Tibial nerve (tissue), 4 donors: ENCODE results near the gene PDZD4. TPM values are rescaled to one million over a fixed set of nuclear protein-coding genes. Genes with fewer than 3 reads are reported as not detected.

Experiments
- DNase-seq, 2 donors: peaks; one replicate each; pipeline ENCODE4 v3.0.0-alpha.2; 2019; ENCODE audit warnings: low spot score in 2 of 2
- H3K27ac ChIP-seq, 4 donors: fragments of 200-600 bp; sonication (generic) in 3 of 4; one replicate each; pipeline ENCODE4 v1.5.1; 2017 to 2019; ENCODE audit warnings: mild to moderate bottlenecking in 1 of 4
- H3K27me3 ChIP-seq, 2 donors: fragments of 200-600 bp; sonication (generic) in 1 of 2; one replicate each; pipeline versions ENCODE4 v1.5.1 to v1.6.0; 2017 to 2019
- H3K36me3 ChIP-seq, 3 donors: fragments of 200-600 bp; sonication (generic); one replicate each; pipeline ENCODE4 v1.5.1; 2018 to 2019
- H3K4me1 ChIP-seq, 4 donors: fragments of 200-600 bp; sonication (generic) in 3 of 4; one replicate each; pipeline ENCODE4 v1.5.1; 2017 to 2019
- H3K4me3 ChIP-seq, 4 donors: fragments of 200-600 bp; sonication (generic) in 3 of 4; one replicate each; pipeline ENCODE4 v1.5.1; 2017 to 2019; ENCODE audit warnings: mild to moderate bottlenecking in 1 of 4, moderate library complexity in 1 of 4
- H3K9me3 ChIP-seq, 4 donors: fragments of 200-600 bp; sonication (generic) in 3 of 4; one replicate each; pipeline ENCODE4 v1.5.1; 2017 to 2019
- CTCF ChIP-seq, 5 experiments: fragments of 200-600 bp in 3 of 5; fragments of 450-650 bp in 2 of 5; sonication (generic) in 3 of 5; IDR thresholded peaks; one replicate each; pipeline ENCODE4 v1.5.1; 2016 to 2019; ENCODE audit warnings: antibody characterized with exemption in 5 of 5, mild to moderate bottlenecking in 3 of 5, moderate library complexity in 2 of 5
- EP300 ChIP-seq, 2 donors: sonication (generic); formaldehyde crosslinking; IDR thresholded peaks; one replicate each; pipeline ENCODE4 v1.6.1; 2017; ENCODE audit warnings: antibody characterized with exemption in 2 of 2, mild to moderate bottlenecking in 1 of 2
- POLR2A ChIP-seq, 2 donors: fragments of 450-650 bp; IDR thresholded peaks; one replicate each; pipeline ENCODE4 v1.6.1; 2017; ENCODE audit warnings: antibody characterized with exemption in 2 of 2, mild to moderate bottlenecking in 2 of 2, moderate library complexity in 2 of 2
- WGBS, 2 donors: methylation state at CpG; one replicate each; pipeline ENCODE4 v1.1.5; 2018; 5-methylcytosine and 5-hydroxymethylcytosine counted together
- total RNA-seq, 4 donors: library from RNA; depleted of rRNA; stranded (reverse); fragments of >200 nt; gene quantifications; one replicate each; pipeline ENCODE4 v1.1.0, GENCODE V29; 2016

Gene PDZD4
- total RNA-seq, 4 donors from 2014 or later = 19.9 to 24.6 (median 21.2) TPM

GRCh38 chrX:153803211-153804099 is 26.9 kb downstream of the PDZD4 start:
- no peak for TF ChIP-seq POLR2A (IDR thresholded peaks at IDR 0.05)
- no peak for TF ChIP-seq EP300 (IDR thresholded peaks at IDR 0.05)
- no peak for TF ChIP-seq CTCF (IDR thresholded peaks at IDR 0.05)
- Histone ChIP-seq H3K36me3 (peaks cover 0 to 18% (median 0%) of the 10 kb centered on the region in 3 donors), H3K4me1 (no peaks in the 10 kb centered on the region), H3K27me3 (no peaks in the 10 kb centered on the region), H3K27ac (no peak overlapping the region), H3K9me3 (no peaks in the 10 kb centered on the region), H3K4me3 (no peak overlapping the region)
- no peak for DNase-seq
- 95% methylated on average over 38 to 81 of the region's 87 CpGs for WGBS, 2 donors

- H3K27ac ChIP-seq = no peak overlapping the region
- WGBS, 2 donors = 33 to 61% methylated on average over 2 to 14 of the region's 14 CpGs
- no peaks in the 10 kb centered on the region for H3K9me3 ChIP-seq
- no peaks in the 10 kb centered on the region for H3K27me3 ChIP-seq
- no peak overlapping the region for H3K4me3 ChIP-seq
- H3K4me1 ChIP-seq = no peaks in the 10 kb centered on the region
- H3K36me3 ChIP-seq = peaks cover 0 to 27% (median 0%) of the 10 kb centered on the region in 3 donors
- DNase-seq = no peak
- TF ChIP-seq CTCF (IDR thresholded peaks at IDR 0.05) (no peak), POLR2A (IDR thresholded peaks at IDR 0.05) (no peak), EP300 (IDR thresholded peaks at IDR 0.05) (no peak)
Measured at GRCh38 chrX:153802513-153803045, 27.8 kb downstream of the PDZD4 start.

GRCh38 chrX:153801669-153802068 is 28.7 kb downstream of the PDZD4 start:
- Histone ChIP-seq H3K4me1 (no peaks in the 10 kb centered on the region), H3K9me3 (no peaks in the 10 kb centered on the region), H3K36me3 (peaks cover 0 to 36% (median 0%) of the 10 kb centered on the region in 3 donors), H3K4me3 (no peak overlapping the region), H3K27me3 (no peaks in the 10 kb centered on the region), H3K27ac (no peak overlapping the region)
- DNase-seq = no peak
- TF ChIP-seq CTCF (IDR thresholded peaks at IDR 0.05) (no peak), POLR2A (IDR thresholded peaks at IDR 0.05) (no peak), EP300 (IDR thresholded peaks at IDR 0.05) (no peak)
- 71 to 83% methylated on average over 4 to 7 of the region's 8 CpGs for WGBS, 2 donors

GRCh38 chrX:153800746-153801145 is 29.6 kb downstream of the PDZD4 start:
- Histone ChIP-seq H3K36me3 (peaks cover 0 to 36% (median 0%) of the 10 kb centered on the region in 3 donors), H3K4me3 (no peak overlapping the region), H3K4me1 (peaks cover 0 to 7% (median 0%) of the 10 kb centered on the region in 4 donors), H3K9me3 (no peaks in the 10 kb centered on the region), H3K27me3 (no peaks in the 10 kb centered on the region), H3K27ac (no peak overlapping the region)
- TF ChIP-seq POLR2A (IDR thresholded peaks at IDR 0.05) (no peak), EP300 (IDR thresholded peaks at IDR 0.05) (no peak), CTCF (IDR thresholded peaks at IDR 0.05) (no peak)
- DNase-seq = no peak
- 78 to 93% methylated on average over 7 of the region's 7 CpGs for WGBS, 2 donors

GRCh38 chrX:153800177-153800722 is 30.1 kb downstream of the PDZD4 start:
- peaks cover 0 to 36% (median 0%) of the 10 kb centered on the region in 3 donors for H3K36me3 ChIP-seq
- peaks cover 0 to 12% (median 2%) of the 10 kb centered on the region in 4 donors for H3K4me1 ChIP-seq
- H3K27me3 ChIP-seq = no peaks in the 10 kb centered on the region
- no peak overlapping the region for H3K4me3 ChIP-seq
- H3K9me3 ChIP-seq = no peaks in the 10 kb centered on the region
- DNase-seq = no peak
- H3K27ac ChIP-seq = no peak overlapping the region
- 73% methylated on average over 13 of the region's 16 CpGs; no CpG with 5 or more reads in 1 of the 2 donors for WGBS, 2 donors
- TF ChIP-seq EP300 (IDR thresholded peaks at IDR 0.05) (no peak), POLR2A (IDR thresholded peaks at IDR 0.05) (no peak), CTCF (IDR thresholded peaks at IDR 0.05) (no peak)
